K562 (cell line): ENCODE data around the gene CACNA2D4. TPM values are rescaled to one million over a fixed set of nuclear protein-coding genes. Genes with fewer than 3 reads are reported as not detected.

Experiments
- ATAC-seq: fragments of 200-7000 bp; cut with Tn5 transposase; 3 replicates; pipeline ENCODE4 v1.9.1; 2020; ENCODE audit warnings: moderate library complexity
- BruUV-seq: library from RNA; stranded (reverse); fragments of 400-500 nt; replicated peaks from 2 replicates; lab custom pipeline; 2021; lab: Mats Ljungman, UMichigan
- CTCF ChIA-PET: fragments of 300-600 bp; formaldehyde crosslinking; extraction: SDS; loops from one replicate; lab custom pipeline; 2021; ENCODE audit warnings: low intra/inter-chr PET ratio; lab: Yijun Ruan, JAX
- POLR2A ChIA-PET: fragments of 300-600, 350-650 bp; sonication (Branson Sonifier 250); formaldehyde crosslinking; extraction: SDS; loops from one replicate; lab custom pipeline; 2021; ENCODE audit warnings: antibody characterized with exemption, inconsistent platforms; lab: Yijun Ruan, JAX
- DNase-seq, 4 experiments: peaks; one replicate each; pipeline versions ENCODE4 v3.0.0 to v3.0.0-alpha.2; 2011 to 2018; ENCODE audit warnings: low spot score in 3 of 4, mixed read lengths in 3 of 4; ENCODE audit errors: extremely low read depth in 1 of 4
- FAIRE-seq: peaks from 2 replicates; lab custom pipeline; 2011; peaks lifted over from hg19 to GRCh38; lab: Jason Lieb, UNC
- H2AFZ ChIP-seq: 2 replicates; pipeline ENCODE4 v1.6.0; 2011; ENCODE audit warnings: low read depth, low read length, control low read depth, inconsistent platforms
- H3K27ac ChIP-seq: fragments of 200-600 bp; 3 replicates; pipeline ENCODE4 v1.8.0; 2011; ENCODE audit warnings: low read depth, mild to moderate bottlenecking, control low read depth, inconsistent platforms, low read length, moderate library complexity, mixed read lengths; ENCODE audit errors: extremely low read depth
- H3K27me3 ChIP-seq, 2 experiments: fragments of 300-600 bp in 1 of 2; 2 replicates in 1 of 2; 3 replicates in 1 of 2; pipeline versions ENCODE4 v1.6.0 to v1.8.0; 2011; ENCODE audit warnings: inconsistent platforms in 2 of 2, low read length in 2 of 2, mild to moderate bottlenecking in 1 of 2, mixed read lengths in 1 of 2, moderate library complexity in 1 of 2; ENCODE audit not compliant: control insufficient read depth in 2 of 2, insufficient read depth in 2 of 2
- H3K36me3 ChIP-seq: fragments of 300-600 bp; 3 replicates; pipeline ENCODE4 v1.8.0; 2011; ENCODE audit warnings: mild to moderate bottlenecking, low read length, inconsistent platforms; ENCODE audit not compliant: control insufficient read depth, insufficient read depth
- H3K4me1 ChIP-seq, 2 experiments: fragments of 200-600 bp in 1 of 2; replicated peaks in 1 of 2; 2 replicates in 1 of 2; 3 replicates in 1 of 2; pipeline versions ENCODE4 v1.5.1 to v1.8.0; 2011; ENCODE audit warnings: inconsistent platforms in 2 of 2, low read length in 2 of 2, mild to moderate bottlenecking in 1 of 2, mixed read lengths in 1 of 2, moderate library complexity in 1 of 2; ENCODE audit not compliant: control insufficient read depth in 2 of 2, insufficient read depth in 2 of 2
- H3K4me2 ChIP-seq: 2 replicates; pipeline ENCODE4 v1.6.1; 2011; ENCODE audit warnings: low read length, control low read depth, inconsistent platforms, mixed read lengths; ENCODE audit not compliant: insufficient read depth
- H3K4me3 ChIP-seq: fragments of 200-600 bp; sonication (generic), shearing (Covaris generic); 2 replicates; pipeline ENCODE4 v1.5.1; 2016; ENCODE audit warnings: control low read depth, inconsistent platforms
- H3K79me2 ChIP-seq: fragments of 200-600 bp; 3 replicates; pipeline ENCODE4 v1.8.0; 2011; ENCODE audit warnings: low read length, inconsistent platforms; ENCODE audit not compliant: control insufficient read depth, insufficient read depth
- H3K9ac ChIP-seq, 2 experiments: 2 replicates each; pipeline versions ENCODE4 v1.6.0 to v1.6.1; 2011; ENCODE audit warnings: low read depth in 2 of 2, low read length in 2 of 2, control low read depth in 1 of 2, inconsistent platforms in 1 of 2, mild to moderate bottlenecking in 1 of 2, mixed read lengths in 1 of 2; ENCODE audit not compliant: insufficient read depth in 1 of 2
- H3K9me1 ChIP-seq: one replicate; pipeline ENCODE4 v1.6.0; 2011; ENCODE audit warnings: inconsistent platforms, mild to moderate bottlenecking, low read length, moderate library complexity; ENCODE audit not compliant: control insufficient read depth, insufficient read depth
- H3K9me3 ChIP-seq: replicated peaks from 2 replicates; pipeline ENCODE4 v1.5.1; 2011; ENCODE audit warnings: low read depth, low read length, inconsistent platforms; ENCODE audit not compliant: control insufficient read depth, insufficient read depth
- H4K20me1 ChIP-seq: replicated peaks from 2 replicates; pipeline ENCODE4 v1.6.1; 2011; ENCODE audit warnings: low read length, inconsistent platforms, mixed read lengths; ENCODE audit not compliant: control insufficient read depth, insufficient read depth
- MBD2 ChIP-seq: sonication (generic); IDR thresholded peaks from 2 replicates; pipeline ENCODE4 v1.6.1; 2016; ENCODE audit warnings: low read depth, borderline replicate concordance
- OTX1 ChIP-seq: fragments of 450-650 bp; formaldehyde crosslinking; IDR thresholded peaks from 2 replicates; pipeline ENCODE4 v1.4.0; 2022; ENCODE audit warnings: mild to moderate bottlenecking
- SMAD1 ChIP-seq: fragments of 150-350 bp; IDR thresholded peaks from 2 replicates; pipeline ENCODE4 v1.6.1; 2014; ENCODE audit warnings: low read length, low read depth; ENCODE audit not compliant: partially characterized antibody
- SMARCA4 ChIP-seq: fragments of 450-650 bp; IDR thresholded peaks from 2 replicates; pipeline ENCODE4 v1.6.1; 2016
- TAF9B ChIP-seq: fragments of 450-650 bp; IDR thresholded peaks from 2 replicates; pipeline ENCODE4 v1.6.1; 2018; ENCODE audit warnings: mild to moderate bottlenecking; ENCODE audit not compliant: partially characterized antibody
- ZFPM2 ChIP-seq: fragments of 250-450 bp; sonication (Bioruptor Pico); IDR thresholded peaks from 2 replicates; pipeline ENCODE4 v1.5.1; 2022; ENCODE audit warnings: mild to moderate bottlenecking
- ZNF184 ChIP-seq: sonication (generic); formaldehyde crosslinking; IDR thresholded peaks from 2 replicates; pipeline ENCODE4 v1.5.0; 2020; ENCODE audit warnings: missing genetic modification reagents
- ZNF589 ChIP-seq: fragments of 200-800 bp; sonication (Bioruptor generic); IDR thresholded peaks from 2 replicates; pipeline ENCODE4 v1.6.1; 2016; ENCODE audit warnings: low read depth, missing genetic modification characterization, missing compliant biosample characterization
- WGBS: fragments of 100-300 bp; shearing (Covaris generic); methylation state at CpG from one replicate; pipeline ENCODE4 v1.1.6; 2016; ENCODE audit warnings: low coverage, mixed read lengths; ENCODE audit not compliant: insufficient coverage; ENCODE audit errors: missing lambda C conversion rate; 5-methylcytosine and 5-hydroxymethylcytosine counted together
- in situ Hi-C: fragments of 300-500 bp; cut with MboI; formaldehyde crosslinking; loops from 4 replicates; pipeline ENCODE4 v1.15.0; 2018; ENCODE audit warnings: inconsistent platforms, mixed read lengths
- intact Hi-C: fragments of 100-400 bp; cut with micrococcal nuclease; formaldehyde crosslinking; loops from 2 replicates; pipeline ENCODE4 v1.14.2; 2022
- polyA plus RNA-seq, 8 experiments: library from polyadenylated mRNA; depleted of rRNA in 4 of 8; stranded (reverse) in 5 of 8; unstranded in 3 of 8; fragments of >200 nt; fragmentation: Nextera tagmentation in 2 of 8; fragmentation: Illumina TruSeq in 1 of 8; extraction: Ambion mirVana in 2 of 8; extraction: Trizol in 1 of 8; gene quantifications; 2 replicates each; pipeline versions ENCODE4 v1.2.1 to v1.2.3, GENCODE V29; 2011 to 2014; ENCODE audit warnings: inconsistent platforms in 1 of 8, missing spikeins in 1 of 8
- total RNA-seq, 7 experiments: library from RNA; depleted of rRNA in 6 of 7; stranded (reverse); fragments of >200 nt in 6 of 7; fragmentation: Illumina TruSeq in 2 of 7; extraction: Trizol in 2 of 7; gene quantifications; 2 replicates each; pipeline versions ENCODE4 v1.2.1 to v1.2.3, GENCODE V29; 2011 to 2021; ENCODE audit warnings: low replicate concordance in 1 of 7
- TF ChIP-seq, protein P1 (sequence below), 2 experiments: fragments of 450-650 bp; formaldehyde crosslinking in 1 of 2; IDR thresholded peaks; 2 replicates each; pipeline versions ENCODE4 v1.4.0 to v1.6.1; 2014 to 2020; ENCODE audit warnings: mild to moderate bottlenecking in 2 of 2, borderline replicate concordance in 1 of 2, low read depth in 1 of 2
- TF ChIP-seq, protein P2 (sequence below): fragments of 450-650 bp; formaldehyde crosslinking; IDR thresholded peaks from 2 replicates; pipeline ENCODE4 v1.4.0; 2020; ENCODE audit warnings: mild to moderate bottlenecking, moderate library complexity
- TF ChIP-seq, protein P3 (sequence below): fragments of 250-450 bp; sonication (Bioruptor Pico); IDR thresholded peaks from 2 replicates; pipeline ENCODE4 v1.5.0; 2021

The CACNA2D4 gene
- total and polyA plus RNA-seq, 9 of the 15 experiments (the other 6 are each of a cell fraction or from before 2014, with no cell fraction given), result 0.04 to 0.69 (median 0.40) TPM; not detected in 3

DNA sequence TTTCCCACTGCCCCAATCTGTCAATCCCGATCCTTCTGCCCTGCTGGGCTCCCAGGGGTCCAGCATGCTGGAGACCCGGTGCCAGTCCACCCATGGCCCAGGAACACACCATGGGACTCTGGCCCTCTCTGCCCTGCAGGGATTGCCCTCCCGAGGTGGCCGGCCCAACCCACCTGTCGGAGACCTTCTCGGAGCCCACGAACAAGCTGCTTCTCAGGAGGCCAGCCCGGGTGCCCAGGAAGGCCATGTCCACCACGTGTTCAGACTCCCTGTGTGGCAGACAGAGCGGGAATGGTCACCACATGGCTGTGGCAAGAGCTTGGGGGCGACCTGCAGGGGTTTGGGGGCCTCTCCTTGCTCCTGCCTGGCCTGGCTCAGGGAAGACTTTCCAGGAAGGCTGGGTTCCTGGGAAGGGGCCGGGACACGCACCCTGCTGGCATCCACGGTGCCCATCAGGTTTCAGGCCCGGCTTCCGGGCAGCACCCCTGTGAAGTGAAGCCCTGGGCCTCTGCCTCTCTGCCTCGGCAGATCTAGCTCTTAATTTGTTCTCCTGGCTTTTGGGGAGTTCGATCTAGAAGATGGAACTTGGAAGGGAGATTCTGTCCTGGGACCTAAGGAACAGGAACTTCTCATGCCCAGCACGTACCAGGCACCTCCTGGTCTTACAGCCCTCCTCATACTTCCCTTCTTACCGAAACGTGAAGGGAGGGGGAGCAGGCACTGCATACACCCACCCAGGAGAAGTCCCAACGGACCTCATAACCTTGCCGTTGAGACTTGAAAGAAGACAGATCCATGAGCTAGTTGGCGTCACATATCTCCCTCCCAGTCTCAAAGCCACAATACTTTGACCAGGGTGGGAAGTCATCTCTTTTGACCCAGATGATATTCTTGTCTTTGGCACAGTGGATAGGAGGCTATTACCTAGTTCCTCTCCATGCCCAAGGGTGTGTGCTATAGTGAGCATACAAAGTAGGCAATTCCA, 71.7 kb downstream of the CACNA2D4 start:
- Histone ChIP-seq H3K9me3 (no peaks in the 10 kb centered on the region), H3K4me3 (no peak overlapping the region), H3K9me1 (no peaks in the 10 kb centered on the region), H2AFZ (no peak overlapping the region), H3K36me3 (no peaks in the 10 kb centered on the region), H3K79me2 (no peaks in the 10 kb centered on the region), H3K4me2 (no peak overlapping the region), H3K27me3 (peaks cover 19 to 43% of the 10 kb centered on the region in 2 experiments; a peak in 4 of 5 replicates), H3K27ac (no peak overlapping the region), H3K9ac (no peak overlapping the region), H4K20me1 (no peaks in the 10 kb centered on the region), H3K4me1 (peaks cover 0 to 7% of the 10 kb centered on the region in 2 experiments; a peak in 2 of 5 replicates)
- ATAC-seq, result no peak
- FAIRE-seq, result no peak
- DNase-seq, result no peak
- no TSS peak for BruUV-seq
- WGBS, result 0% methylated on average over 18 of the region's 24 CpGs
- in situ Hi-C loops, result no loop called here
- CTCF ChIA-PET, result no interaction called here
- intact Hi-C loops, result no loop called here
- POLR2A ChIA-PET, result interaction anchor here (1.3 kb wide), 1 partner anchor 16 kb away, joined by 3 read pairs; no protein-coding TSS in a partner anchor
- no peak for TF ChIP-seq SMAD1
- TF ChIP-seq TAF9B, result no peak
- TF ChIP-seq OTX1 (CRISPR knock-in tag), result no peak
- no peak for TF ChIP-seq MBD2
- TF ChIP-seq ZNF184 (CRISPR knock-in tag), result no peak
- no peak for TF ChIP-seq SMARCA4
- TF ChIP-seq, protein P1, sequence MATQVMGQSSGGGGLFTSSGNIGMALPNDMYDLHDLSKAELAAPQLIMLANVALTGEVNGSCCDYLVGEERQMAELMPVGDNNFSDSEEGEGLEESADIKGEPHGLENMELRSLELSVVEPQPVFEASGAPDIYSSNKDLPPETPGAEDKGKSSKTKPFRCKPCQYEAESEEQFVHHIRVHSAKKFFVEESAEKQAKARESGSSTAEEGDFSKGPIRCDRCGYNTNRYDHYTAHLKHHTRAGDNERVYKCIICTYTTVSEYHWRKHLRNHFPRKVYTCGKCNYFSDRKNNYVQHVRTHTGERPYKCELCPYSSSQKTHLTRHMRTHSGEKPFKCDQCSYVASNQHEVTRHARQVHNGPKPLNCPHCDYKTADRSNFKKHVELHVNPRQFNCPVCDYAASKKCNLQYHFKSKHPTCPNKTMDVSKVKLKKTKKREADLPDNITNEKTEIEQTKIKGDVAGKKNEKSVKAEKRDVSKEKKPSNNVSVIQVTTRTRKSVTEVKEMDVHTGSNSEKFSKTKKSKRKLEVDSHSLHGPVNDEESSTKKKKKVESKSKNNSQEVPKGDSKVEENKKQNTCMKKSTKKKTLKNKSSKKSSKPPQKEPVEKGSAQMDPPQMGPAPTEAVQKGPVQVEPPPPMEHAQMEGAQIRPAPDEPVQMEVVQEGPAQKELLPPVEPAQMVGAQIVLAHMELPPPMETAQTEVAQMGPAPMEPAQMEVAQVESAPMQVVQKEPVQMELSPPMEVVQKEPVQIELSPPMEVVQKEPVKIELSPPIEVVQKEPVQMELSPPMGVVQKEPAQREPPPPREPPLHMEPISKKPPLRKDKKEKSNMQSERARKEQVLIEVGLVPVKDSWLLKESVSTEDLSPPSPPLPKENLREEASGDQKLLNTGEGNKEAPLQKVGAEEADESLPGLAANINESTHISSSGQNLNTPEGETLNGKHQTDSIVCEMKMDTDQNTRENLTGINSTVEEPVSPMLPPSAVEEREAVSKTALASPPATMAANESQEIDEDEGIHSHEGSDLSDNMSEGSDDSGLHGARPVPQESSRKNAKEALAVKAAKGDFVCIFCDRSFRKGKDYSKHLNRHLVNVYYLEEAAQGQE (IDR thresholded peaks at IDR 0.05; ENCODE audit: borderline replicate concordance), result no peak
- TF ChIP-seq, protein P1 (CRISPR knock-in tag; IDR thresholded peaks at IDR 0.05; ENCODE audit: low read depth), result no peak
- TF ChIP-seq, protein P2, sequence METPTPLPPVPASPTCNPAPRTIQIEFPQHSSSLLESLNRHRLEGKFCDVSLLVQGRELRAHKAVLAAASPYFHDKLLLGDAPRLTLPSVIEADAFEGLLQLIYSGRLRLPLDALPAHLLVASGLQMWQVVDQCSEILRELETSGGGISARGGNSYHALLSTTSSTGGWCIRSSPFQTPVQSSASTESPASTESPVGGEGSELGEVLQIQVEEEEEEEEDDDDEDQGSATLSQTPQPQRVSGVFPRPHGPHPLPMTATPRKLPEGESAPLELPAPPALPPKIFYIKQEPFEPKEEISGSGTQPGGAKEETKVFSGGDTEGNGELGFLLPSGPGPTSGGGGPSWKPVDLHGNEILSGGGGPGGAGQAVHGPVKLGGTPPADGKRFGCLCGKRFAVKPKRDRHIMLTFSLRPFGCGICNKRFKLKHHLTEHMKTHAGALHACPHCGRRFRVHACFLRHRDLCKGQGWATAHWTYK, result no peak
- no peak for TF ChIP-seq ZFPM2 (CRISPR knock-in tag)
- no peak for TF ChIP-seq ZNF589 (CRISPR knock-in tag)
- TF ChIP-seq, protein P3, sequence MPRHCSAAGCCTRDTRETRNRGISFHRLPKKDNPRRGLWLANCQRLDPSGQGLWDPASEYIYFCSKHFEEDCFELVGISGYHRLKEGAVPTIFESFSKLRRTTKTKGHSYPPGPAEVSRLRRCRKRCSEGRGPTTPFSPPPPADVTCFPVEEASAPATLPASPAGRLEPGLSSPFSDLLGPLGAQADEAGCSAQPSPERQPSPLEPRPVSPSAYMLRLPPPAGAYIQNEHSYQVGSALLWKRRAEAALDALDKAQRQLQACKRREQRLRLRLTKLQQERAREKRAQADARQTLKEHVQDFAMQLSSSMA, result no peak
